T1000 (cell line): Measurements from ENCODE around the gene KRTAP19-5.
"Not testable (repeated sequence)": the region's sequence is repeated elsewhere in the genome, so short reads cannot be mapped to it uniquely, and the experiment has no call there.

Experiments used
- DNase-seq: peaks from one replicate; lab custom pipeline; 2025; ENCODE audit warnings: mixed read lengths; lab: John Stamatoyannopoulos, UW

The KRTAP19-5 gene

DNA sequence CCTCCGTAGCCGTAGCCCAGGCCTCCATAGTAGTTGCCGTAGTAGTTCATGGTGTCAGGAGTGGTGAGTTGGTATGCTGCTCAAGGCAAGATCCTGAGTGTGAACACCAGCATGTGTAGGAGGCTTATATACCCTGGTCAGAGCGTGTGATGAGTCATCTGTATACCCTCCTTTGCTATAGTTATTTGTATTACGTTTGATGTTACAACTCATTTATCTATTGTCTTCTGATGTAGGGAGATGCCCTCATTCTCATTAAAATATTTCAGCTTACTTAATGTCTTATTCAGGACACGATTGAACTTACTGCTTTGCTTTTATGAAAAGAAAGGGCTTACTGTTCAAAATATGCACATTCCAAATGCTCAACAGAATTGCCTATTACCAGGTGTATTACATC lies at the start of gene KRTAP19-5:
Gene KRTAP19-5, minus strand, starts transcription at position 101 of the 400 bp plus-strand sequence. Its CDS starts 51 bp downstream, at position 50.
- no peak for DNase-seq

- no peak for DNase-seq
These were observed 39.8 kb upstream of the KRTAP19-5 start, which contains the start of gene KRTAP19-6 for GRCh38 chr21:30541764-30542163. Gene KRTAP19-6, minus strand, starts transcription at chr21:30541864. Its CDS starts 31 bp downstream, at chr21:30541833.

DNA sequence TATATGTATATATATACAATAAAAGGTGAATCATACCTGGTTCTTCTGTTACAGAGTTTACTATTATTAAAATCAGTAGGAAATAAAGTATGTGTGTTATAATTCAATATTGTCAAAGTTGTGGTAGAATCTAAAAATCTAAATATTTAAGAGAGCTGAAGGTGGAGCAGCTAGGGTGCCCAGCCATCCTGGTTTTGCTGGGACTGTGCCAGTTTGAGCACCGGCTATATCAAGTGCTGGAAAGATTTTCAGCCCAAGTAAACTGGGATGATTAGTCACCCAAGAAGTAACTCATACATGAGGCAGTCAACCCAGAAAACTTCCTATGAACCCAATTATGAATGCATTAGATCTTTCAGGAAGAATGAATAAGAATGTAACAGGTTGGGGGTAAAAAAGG lies 16.9 kb upstream of the KRTAP19-5 start:
- no peak for DNase-seq

DNA sequence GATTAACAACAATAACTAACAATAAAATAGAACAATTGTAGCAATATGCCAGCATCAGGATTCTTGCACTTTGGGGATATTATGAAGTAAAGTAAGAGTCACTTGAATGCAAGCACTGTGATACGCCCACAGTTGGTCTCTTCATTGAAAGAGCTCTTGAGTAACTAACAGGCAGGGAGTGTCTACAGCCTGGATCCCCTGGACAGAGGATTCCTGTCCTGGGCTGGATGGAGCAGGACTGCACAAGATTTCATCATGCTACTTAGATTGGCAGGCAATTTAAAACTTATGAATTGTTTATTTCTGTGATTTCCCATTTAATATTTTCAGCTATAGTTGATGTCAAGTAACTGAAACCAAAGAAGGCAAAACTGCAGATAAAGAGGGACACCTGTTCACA lies 13.7 kb upstream of the KRTAP19-5 start:
- no peak for DNase-seq

DNA sequence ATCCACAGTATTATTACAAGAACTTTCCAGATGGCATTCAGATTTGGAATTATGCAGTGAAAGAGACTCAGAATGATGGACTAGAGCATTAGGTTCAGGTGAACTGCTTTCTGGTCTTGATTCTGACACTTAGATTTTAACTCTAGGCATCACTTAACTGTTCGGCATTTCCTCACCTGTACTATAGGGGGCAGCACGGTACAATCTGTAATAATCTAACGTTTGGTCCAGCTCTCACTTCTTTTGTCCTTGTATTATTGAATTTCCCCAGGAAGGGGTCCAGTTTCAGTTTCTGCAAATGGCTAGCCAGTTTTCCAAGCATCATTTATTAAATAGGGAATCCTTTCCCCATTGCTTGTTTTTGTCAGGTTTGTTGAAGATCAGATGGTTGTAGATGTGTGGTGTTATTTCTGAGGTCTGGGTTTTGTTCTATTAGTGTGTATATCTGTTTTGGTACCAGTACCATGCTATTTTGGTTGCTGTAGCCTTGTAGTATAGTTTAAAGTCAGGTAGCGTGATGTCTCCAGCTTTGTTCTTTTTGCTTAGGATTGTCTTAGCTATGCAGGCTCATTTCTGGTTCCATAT lies 3.8 kb upstream of the KRTAP19-5 start:
- DNase-seq = not testable (repeated sequence)

- DNase-seq = no peak
These were observed 4.9 kb downstream of the KRTAP19-5 start, which contains the start of gene KRTAP19-4 for GRCh38 chr21:30497065-30497464. Gene KRTAP19-4, minus strand, starts transcription at chr21:30497165. Its CDS starts 55 bp downstream, at chr21:30497110.

DNA sequence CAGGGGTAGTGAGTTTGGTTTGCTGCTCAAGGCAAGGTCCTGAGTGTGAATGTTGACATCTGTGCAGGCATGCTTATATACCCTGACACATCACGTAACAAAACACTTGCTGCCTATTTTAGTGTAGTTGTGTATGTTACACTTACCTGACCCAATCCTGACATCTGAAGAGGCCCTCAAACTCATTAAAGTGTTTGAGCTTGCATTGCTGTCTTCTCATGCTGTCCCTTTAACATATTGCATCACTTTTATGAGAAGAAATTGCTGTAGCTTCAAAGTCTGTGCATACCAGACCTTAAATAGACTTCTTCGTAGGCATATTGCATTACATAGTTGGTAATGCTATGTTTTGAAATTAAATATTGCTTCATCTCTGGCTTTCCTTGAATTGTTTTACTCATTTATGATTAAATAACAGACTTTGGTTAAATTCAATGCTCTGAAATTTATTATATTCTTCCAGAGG lies 9.9 kb downstream of the KRTAP19-5 start, which contains the start of gene KRTAP19-3:
Gene KRTAP19-3, minus strand, starts transcription at position 51 of the 466 bp plus-strand sequence. CDS start 56 bp downstream, outside the sequence.
- no peak for DNase-seq

DNA sequence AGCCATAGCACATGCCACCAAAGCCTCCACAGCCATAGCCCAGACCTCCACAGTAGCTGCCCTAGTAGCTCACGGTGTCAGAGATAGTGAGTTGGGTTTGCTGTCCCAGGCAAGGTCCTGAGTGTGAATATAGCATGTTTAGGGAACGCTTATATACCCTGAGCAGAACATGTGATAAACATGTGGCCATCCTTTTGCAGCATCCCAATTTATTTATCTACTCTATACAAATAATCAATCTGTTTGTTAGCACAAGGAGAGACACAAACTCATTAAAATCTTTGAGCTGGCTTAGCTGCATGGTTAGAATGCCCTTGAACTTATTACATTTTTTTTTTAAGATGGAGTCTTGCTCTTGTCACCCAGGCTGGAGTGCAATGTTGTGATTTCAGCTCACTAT lies 14.6 kb downstream of the KRTAP19-5 start, which contains the start of gene KRTAP19-2:
Gene KRTAP19-2, minus strand, starts transcription at position 101 of the 400 bp plus-strand sequence. Its CDS starts 88 bp downstream, at position 13.
- DNase-seq = no peak

DNA sequence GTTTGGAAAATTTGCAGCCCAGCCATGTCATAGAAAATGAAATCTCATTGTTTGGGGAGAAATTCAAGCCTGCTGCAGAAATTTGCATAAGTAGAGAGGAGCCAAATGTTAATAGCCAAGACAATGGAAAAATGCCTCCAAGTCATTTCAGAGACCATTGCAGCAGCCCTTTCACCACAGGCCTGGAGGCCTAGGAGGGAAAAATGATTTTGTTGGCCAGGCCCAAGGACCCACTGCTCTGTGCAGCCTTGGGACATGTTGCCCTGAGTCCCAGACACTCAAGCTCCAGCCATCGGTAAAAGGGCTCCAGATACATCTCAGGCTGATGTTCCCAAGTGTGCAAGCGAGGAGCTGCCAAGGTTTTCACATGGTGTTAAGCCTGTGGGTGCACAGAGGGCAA lies 15.8 kb downstream of the KRTAP19-5 start:
- no peak for DNase-seq

DNA sequence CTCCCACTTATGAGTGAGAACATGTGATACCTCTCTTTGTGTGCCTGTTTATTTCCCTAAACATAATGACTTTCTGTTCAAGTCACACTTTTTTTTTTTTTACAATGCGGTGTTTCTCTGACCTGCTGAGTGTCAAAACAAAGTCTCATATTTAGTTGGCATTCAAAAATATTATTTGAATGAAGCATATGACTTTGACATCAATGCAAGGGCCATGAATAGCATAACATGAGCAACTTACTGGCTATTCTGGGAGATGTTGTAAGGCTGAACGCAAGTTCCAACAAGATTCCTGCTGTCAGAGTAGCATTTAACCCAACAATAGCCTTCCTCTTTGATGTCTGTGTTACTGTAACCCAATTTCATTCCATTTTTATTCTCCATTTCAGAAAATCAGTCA lies 19.8 kb downstream of the KRTAP19-5 start:
- no peak for DNase-seq

GRCh38 chr21:30480145-30480544 lies 21.8 kb downstream of the KRTAP19-5 start, which contains the start of gene KRTAP19-1:
Gene KRTAP19-1, minus strand, starts transcription at chr21:30480367. Its CDS starts 50 bp downstream, at chr21:30480317.
- no peak for DNase-seq

- no peak for DNase-seq
These were observed 22.7 kb downstream of the KRTAP19-5 start for GRCh38 chr21:30479259-30479658.

DNA sequence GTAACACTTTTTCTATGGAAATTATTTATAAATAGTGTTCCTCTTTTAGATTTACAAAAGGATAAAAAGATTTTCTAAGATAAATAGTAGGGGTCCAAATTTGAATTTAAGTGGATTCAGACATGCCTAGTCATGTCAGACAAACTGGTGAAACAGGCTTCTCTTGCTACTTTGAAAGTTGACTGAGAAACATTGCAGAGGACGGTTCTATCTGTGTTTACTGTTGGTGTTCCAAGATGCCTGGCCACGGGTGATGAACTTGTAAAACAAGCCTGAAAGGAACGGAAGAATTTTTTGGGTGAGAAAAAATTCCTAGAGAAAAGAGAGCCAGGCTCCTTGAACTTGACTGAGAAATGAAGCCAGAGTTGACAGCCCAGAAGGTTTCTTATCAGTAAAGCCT lies 23.9 kb downstream of the KRTAP19-5 start:
- DNase-seq = no peak

DNA sequence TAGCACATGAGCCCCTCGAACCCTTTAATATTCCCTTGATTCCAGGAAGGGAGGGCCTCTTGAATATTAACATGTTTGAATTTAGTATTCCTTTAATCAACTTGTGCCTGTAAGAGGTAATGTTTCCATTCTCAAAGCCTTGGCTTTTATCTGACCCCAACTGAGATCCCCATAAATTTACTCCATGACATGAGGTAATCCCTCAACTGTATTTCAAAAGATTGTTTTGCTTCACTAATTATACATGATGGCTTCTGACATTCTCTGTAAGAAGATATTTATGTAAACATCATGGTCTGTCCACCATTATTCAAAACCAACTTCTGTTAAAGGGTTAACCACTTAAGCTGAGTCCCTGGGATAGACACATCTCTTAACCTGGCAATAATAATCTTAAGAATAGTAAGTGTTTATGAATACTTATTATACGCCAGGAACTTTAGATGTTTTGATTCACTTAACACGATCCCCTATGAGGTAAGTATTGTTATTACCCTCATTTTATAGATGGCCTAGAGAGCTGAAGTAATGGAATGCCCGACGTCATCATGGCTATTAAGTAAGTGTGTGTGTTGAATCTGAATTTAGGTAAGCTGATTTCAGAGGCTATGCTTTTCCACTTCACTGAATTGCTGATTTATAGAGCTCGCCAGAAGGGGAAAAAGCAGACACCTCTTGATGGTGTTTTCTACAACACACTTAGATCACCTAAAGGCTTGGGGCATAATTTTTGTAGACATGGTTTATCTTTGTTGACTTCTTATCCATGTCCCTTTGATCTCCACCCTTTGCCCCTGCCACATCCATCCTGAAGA lies 32.8 kb downstream of the KRTAP19-5 start:
- no peak for DNase-seq

DNA sequence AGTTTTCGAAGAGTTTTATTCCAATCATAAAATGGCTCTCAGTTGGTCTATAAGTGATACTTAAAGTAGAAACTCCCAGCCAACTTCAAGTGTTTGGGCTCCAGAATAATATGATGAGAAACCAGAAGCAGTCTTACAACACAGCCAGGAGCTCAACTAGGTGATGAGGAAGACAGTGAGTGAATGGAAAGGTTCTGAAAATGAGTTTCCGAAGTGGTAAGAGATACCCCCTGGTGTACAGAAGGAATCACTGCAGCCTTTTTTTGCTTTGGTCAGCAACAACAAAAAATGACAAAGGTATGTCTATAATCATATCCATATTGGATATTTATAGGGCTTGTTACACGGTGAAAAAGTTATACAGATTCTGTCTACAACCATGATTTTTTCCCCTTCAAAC lies 38.2 kb downstream of the KRTAP19-5 start:
- no peak for DNase-seq
